Memory B cell (primary cell): ENCODE results near the gene FREY1.

Source experiments
- ATAC-seq: fragments of 150-1000 bp; cut with Tn5 transposase; 2 replicates; pipeline ENCODE4 v1.10.0; 2021; ENCODE audit warnings: low read depth, mild to moderate bottlenecking, moderate library complexity
- DNase-seq, 2 donors: peaks; one replicate each; pipeline ENCODE4 v3.0.0; 2022; ENCODE audit warnings: low spot score in 2 of 2
- H3K27ac Mint-ChIP-seq: one replicate; pipeline ENCODE4 v1.8.0; 2022; ENCODE audit warnings: mild to moderate bottlenecking, moderate library complexity, mixed read lengths
- H3K27me3 Mint-ChIP-seq: one replicate; pipeline ENCODE4 v1.8.0; 2022; ENCODE audit warnings: mixed read lengths
- H3K36me3 Mint-ChIP-seq: one replicate; pipeline ENCODE4 v1.8.0; 2022; ENCODE audit warnings: mild to moderate bottlenecking, mixed read lengths
- H3K4me1 Mint-ChIP-seq: one replicate; pipeline ENCODE4 v1.8.0; 2022; ENCODE audit warnings: mixed read lengths
- H3K4me3 Mint-ChIP-seq: one replicate; pipeline ENCODE4 v1.8.0; 2022; ENCODE audit warnings: mild to moderate bottlenecking, moderate library complexity, mixed read lengths
- H3K9me3 Mint-ChIP-seq: one replicate; pipeline ENCODE4 v1.8.0; 2022; ENCODE audit warnings: mixed read lengths

FREY1 gene

DNA sequence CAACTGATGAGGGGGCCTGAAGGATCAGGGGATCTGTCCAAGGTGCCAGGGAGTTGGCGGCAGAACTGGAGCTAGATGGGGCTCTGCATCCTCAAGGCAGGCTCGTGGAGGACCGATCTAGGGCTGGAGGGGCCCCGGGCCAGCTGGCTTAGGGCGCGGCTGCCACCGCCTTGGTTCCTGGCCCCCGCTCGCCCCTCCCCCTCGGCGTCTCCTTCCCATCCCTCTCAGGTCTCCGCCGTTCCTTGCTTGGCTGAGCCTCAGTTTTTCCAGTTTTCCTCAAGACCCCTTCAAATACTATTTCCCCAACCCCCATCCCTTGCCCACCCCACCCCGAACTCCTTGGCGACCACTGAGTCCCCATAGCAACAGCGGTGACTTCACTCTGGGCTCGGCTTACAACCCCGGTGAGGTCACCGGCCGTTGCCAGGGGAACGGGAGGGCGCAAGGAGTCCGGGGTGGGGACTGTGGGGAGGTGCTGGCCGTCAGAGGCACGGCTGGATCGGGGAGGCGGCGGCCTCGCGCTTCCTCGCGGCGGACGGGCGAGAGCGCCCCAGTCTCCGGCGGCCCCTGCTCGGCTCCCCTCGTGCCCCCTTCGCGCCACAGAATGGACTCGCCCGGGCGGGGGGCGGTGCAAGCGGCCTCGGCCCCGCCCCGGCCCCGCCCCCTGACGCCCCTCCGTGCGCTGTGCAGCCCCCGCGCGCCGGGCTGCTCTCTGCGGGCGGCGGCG, 7.5 kb downstream of the FREY1 start:
- DNase-seq = peak; percentile 75 to 77
- Mint-ChIP-seq H3K9me3 (no peaks in the 10 kb centered on the region), H3K4me1 (peaks cover 8% of the 10 kb centered on the region), H3K36me3 (no peaks in the 10 kb centered on the region), H3K27me3 (peaks cover 14% of the 10 kb centered on the region), H3K4me3 (peak overlapping the region; percentile 79), H3K27ac (peak overlapping the region; percentile 92)
- ATAC-seq = peak; percentile 87

- no peaks in the 10 kb centered on the region for H3K36me3 Mint-ChIP-seq
- peak overlapping the region; percentile 92 for H3K27ac Mint-ChIP-seq
- H3K27me3 Mint-ChIP-seq = peaks cover 15% of the 10 kb centered on the region
- peaks cover 8% of the 10 kb centered on the region for H3K4me1 Mint-ChIP-seq
- ATAC-seq (no peak), DNase-seq (no peak)
- H3K9me3 Mint-ChIP-seq = no peaks in the 10 kb centered on the region
- H3K4me3 Mint-ChIP-seq = peak overlapping the region; percentile 79
Measured at GRCh38 chr11:45899086-45899447, 8.0 kb downstream of the FREY1 start.

DNA sequence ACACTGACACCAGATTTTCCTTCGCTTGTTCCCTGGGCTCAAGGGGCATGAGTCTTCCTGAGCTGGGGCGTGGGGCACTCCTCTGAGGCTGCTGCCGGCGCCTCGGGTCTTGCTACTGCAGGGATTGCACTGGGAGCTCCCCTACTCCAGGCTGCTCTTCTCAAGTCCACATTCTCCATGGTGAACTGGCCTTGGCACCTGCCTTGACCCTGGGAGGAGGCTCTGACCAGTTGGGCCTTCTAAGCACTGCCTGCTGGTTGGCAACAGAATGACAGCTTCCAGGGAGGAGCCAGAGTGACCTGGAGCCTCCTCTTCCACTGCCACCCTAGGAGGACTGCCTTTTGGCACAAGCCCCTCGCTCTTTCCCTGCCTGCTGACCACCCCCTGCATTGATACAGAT, 9.5 kb downstream of the FREY1 start:
- DNase-seq = no peak
- H3K9me3 Mint-ChIP-seq = no peaks in the 10 kb centered on the region
- peaks cover 19% of the 10 kb centered on the region for H3K27me3 Mint-ChIP-seq
- H3K36me3 Mint-ChIP-seq = no peaks in the 10 kb centered on the region
- H3K4me1 Mint-ChIP-seq = peaks cover 8% of the 10 kb centered on the region
- no peak overlapping the region for H3K27ac Mint-ChIP-seq
- ATAC-seq = no peak
- no peak overlapping the region for H3K4me3 Mint-ChIP-seq

GRCh38 chr11:45896422-45896984, 10.6 kb downstream of the FREY1 start:
- no peaks in the 10 kb centered on the region for H3K9me3 Mint-ChIP-seq
- no peak for ATAC-seq
- no peak overlapping the region for H3K27ac Mint-ChIP-seq
- H3K36me3 Mint-ChIP-seq = no peaks in the 10 kb centered on the region
- DNase-seq = no peak
- H3K4me3 Mint-ChIP-seq = no peak overlapping the region
- H3K27me3 Mint-ChIP-seq = peaks cover 19% of the 10 kb centered on the region
- peaks cover 6% of the 10 kb centered on the region for H3K4me1 Mint-ChIP-seq

DNA sequence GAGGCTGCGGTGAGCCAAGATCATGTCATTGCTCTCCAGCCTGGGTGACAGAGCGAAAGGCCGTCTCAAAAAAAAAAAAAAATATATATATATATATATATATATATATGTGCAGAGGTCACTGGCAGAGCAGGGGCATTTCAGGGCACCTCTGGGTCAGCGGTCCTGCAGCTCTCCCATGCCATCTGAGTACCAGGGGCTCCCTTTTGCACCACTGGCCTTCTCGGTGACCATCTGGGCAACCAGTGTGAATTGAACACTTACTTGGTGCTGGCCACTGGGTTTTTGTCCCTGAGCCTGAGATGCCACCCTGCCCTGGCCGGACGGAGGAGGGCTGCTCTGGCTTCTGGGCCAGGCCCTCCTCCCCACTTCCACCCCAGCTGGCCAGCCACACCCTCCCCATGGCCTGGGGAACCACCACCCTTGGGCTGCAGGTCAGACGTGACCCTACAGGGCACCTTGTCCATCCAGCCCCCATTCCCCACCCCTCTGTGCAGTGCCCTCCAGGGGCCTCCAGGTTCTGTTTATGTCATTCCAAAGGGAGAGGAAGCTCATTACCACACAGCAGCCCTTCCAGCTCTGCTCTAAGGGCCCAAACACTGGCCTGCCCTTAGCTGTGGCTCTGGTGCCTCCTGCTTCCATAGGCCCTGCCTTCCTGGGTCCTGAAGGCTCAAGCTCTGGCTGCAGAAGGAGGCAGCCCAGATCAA, 11.4 kb downstream of the FREY1 start:
- Mint-ChIP-seq H3K27ac (no peak overlapping the region), H3K27me3 (peaks cover 18% of the 10 kb centered on the region), H3K36me3 (no peaks in the 10 kb centered on the region), H3K4me3 (no peak overlapping the region), H3K9me3 (no peaks in the 10 kb centered on the region), H3K4me1 (peaks cover 6% of the 10 kb centered on the region)
- no peak for DNase-seq
- ATAC-seq = no peak

GRCh38 chr11:45894555-45895247, 12.4 kb downstream of the FREY1 start:
- Mint-ChIP-seq H3K27ac (no peak overlapping the region), H3K4me3 (no peak overlapping the region)

DNA sequence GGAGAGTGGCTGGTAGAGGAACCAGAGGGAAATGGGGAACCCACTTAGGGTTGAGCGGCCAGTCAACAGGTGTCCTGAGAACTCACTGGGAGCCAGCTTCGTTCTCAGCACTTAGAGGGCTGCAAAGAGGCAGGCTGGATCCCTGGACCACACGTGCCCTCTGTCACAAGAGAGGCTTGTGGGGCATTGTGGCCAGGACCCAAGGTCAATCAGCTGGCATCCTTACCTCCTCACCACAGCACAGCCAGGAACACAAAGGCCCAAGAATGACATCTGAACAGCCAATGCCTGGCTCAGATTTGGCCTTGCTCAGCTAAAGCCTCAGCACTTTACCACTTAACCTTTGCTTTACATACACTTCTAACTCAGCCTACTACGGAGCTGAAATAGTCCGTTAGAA, 14.2 kb downstream of the FREY1 start:
- no peak for DNase-seq
- H3K4me1 Mint-ChIP-seq = no peaks in the 10 kb centered on the region

More at GRCh38 chr11:45894555-45895247, 12.4 kb downstream of the FREY1 start:
- ATAC-seq (no peak), DNase-seq (no peak)
- Mint-ChIP-seq H3K9me3 (no peaks in the 10 kb centered on the region), H3K4me1 (peaks cover 2% of the 10 kb centered on the region), H3K27me3 (peaks cover 17% of the 10 kb centered on the region), H3K36me3 (peaks cover 2% of the 10 kb centered on the region)

DNA sequence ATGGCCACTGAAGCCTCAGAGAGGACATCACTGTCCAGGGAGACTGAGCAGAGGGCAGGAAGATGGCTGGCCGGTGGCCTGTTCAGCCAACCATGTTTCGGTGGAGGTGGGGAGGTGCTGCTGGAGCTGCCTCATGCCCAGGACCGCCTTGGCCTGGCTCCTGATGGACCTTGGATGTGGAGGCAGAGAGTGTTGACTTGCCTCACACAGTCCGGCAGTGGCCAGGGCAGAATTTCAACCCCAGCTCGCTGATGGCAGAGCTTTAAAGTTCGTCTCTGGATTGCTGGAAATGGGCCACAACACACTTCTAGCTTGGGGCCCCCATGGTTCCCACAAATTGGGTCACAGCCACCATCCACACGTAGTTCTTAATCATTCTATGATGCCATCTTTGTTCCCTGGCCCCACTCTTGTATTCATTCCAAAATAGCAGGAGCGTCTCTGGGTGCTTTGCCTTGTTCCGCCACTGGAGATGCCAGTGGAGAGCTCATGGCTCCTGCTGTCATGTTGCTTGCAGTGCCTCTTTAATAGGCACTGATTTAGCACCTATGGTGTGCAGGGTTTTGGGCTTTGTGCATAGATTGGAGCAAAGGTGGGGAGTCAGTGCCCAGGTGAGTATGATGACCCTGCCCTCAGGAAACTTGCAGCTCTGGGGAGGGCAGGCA, 16.1 kb downstream of the FREY1 start:
- Mint-ChIP-seq H3K27me3 (peaks cover 15% of the 10 kb centered on the region), H3K9me3 (no peaks in the 10 kb centered on the region), H3K4me1 (peaks cover 2% of the 10 kb centered on the region), H3K4me3 (no peak overlapping the region), H3K27ac (no peak overlapping the region), H3K36me3 (peaks cover 2% of the 10 kb centered on the region)
- no peak for DNase-seq
- no peak for ATAC-seq

More for the DNA sequence above, 14.2 kb downstream of the FREY1 start:
- Mint-ChIP-seq H3K36me3 (peaks cover 2% of the 10 kb centered on the region), H3K27me3 (peaks cover 15% of the 10 kb centered on the region), H3K9me3 (no peaks in the 10 kb centered on the region), H3K27ac (no peak overlapping the region), H3K4me3 (no peak overlapping the region)
- no peak for ATAC-seq

GRCh38 chr11:45889966-45890365, 17.1 kb downstream of the FREY1 start:
- no peaks in the 10 kb centered on the region for H3K9me3 Mint-ChIP-seq

DNA sequence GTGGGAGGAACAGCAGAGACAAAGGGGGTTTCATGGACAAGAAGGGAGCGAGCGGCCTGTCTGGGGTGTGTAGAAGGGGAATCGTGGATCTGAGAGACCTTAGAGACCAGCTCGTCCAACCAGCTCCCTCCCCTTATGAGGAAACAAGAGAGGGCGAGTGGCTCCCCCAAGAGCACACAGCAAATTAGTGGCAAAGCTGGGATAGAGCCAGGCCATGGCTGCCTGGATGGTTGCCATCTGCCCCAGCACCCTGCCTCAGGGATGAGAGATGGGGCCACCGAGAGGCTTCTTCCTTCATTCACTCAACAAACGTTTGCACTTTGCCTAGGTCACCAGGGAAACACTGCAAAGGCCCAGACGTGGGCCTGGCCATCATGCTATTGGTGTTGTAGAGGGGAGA, 17.5 kb downstream of the FREY1 start:
- Mint-ChIP-seq H3K9me3 (no peaks in the 10 kb centered on the region), H3K27ac (no peak overlapping the region), H3K36me3 (peaks cover 2% of the 10 kb centered on the region), H3K4me3 (no peak overlapping the region), H3K4me1 (peaks cover 9% of the 10 kb centered on the region), H3K27me3 (peaks cover 6% of the 10 kb centered on the region)
- no peak for DNase-seq
- ATAC-seq = no peak

More at GRCh38 chr11:45889966-45890365, 17.1 kb downstream of the FREY1 start:
- H3K4me1 Mint-ChIP-seq = peaks cover 5% of the 10 kb centered on the region
- peaks cover 10% of the 10 kb centered on the region for H3K27me3 Mint-ChIP-seq
- no peak overlapping the region for H3K27ac Mint-ChIP-seq
- DNase-seq = no peak
- H3K36me3 Mint-ChIP-seq = peaks cover 2% of the 10 kb centered on the region
- H3K4me3 Mint-ChIP-seq = no peak overlapping the region
- ATAC-seq = no peak

DNA sequence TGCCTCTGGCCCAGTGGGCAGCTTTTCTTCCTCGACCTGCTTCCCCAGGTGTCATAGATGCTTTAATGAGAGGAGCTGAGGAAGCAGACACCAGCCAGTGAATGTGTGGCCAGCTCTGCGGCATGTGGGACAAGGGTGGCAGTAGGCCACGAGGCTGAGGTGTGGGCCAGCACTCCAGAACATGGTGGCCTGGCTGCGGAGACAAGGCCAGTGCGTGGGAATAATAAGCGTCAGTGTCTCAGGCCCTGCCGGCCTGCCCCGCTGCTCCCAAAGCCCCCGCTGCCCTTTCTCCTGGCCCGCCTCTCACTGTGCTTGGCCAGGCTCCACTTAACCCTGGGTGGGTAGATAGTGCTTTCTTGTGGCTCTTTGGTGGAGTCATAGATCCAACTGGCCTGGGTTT, 19.5 kb downstream of the FREY1 start:
- Mint-ChIP-seq H3K4me1 (peaks cover 15% of the 10 kb centered on the region), H3K36me3 (peaks cover 4% of the 10 kb centered on the region), H3K4me3 (no peak overlapping the region), H3K9me3 (no peaks in the 10 kb centered on the region), H3K27ac (no peak overlapping the region), H3K27me3 (peaks cover 2% of the 10 kb centered on the region)
- ATAC-seq = no peak
- DNase-seq = no peak

DNA sequence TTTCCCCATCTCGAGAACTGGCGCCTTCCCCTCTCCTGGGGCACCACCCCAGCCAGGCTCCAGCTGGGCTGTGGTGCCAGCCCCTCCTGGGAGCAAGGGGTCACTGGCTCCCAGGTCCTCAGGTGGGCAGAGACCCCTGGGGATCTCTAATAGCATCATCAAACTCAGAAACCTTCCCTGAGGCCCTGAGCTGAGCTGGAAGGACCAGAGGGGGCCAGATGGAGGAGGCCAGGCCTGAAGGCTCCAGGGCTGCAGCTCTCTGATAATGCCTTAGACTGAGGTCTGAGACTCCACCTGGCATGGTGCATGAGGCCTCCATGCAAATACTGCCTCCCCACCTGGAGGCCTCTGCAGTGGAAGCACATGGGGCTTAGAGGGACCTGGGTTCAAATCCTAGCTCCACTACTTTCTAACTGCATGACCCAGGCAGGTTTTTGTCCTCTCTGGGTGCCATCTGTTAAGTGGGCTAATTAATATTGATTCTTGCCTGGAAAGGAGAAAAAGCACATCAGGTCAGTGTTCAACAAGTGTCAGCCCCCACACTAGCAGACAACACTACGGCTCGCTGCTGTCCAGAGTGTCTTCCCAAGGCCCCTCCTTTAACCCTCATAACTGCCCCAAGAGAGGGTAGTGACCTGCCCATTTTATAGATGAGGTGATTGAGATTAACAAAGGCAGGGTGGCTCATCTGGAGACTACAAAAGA, 20.1 kb downstream of the FREY1 start:
- no peak overlapping the region for H3K4me3 Mint-ChIP-seq
- ATAC-seq = no peak
- H3K4me1 Mint-ChIP-seq = peaks cover 15% of the 10 kb centered on the region
- no peak for DNase-seq
- H3K27me3 Mint-ChIP-seq = peaks cover 2% of the 10 kb centered on the region
- peaks cover 7% of the 10 kb centered on the region for H3K36me3 Mint-ChIP-seq
- no peak overlapping the region for H3K27ac Mint-ChIP-seq
- H3K9me3 Mint-ChIP-seq = no peaks in the 10 kb centered on the region
